ENCODE results near the gene DCLK3.

The DCLK3 gene

GRCh38 chr3:36705015-36705414 lies 59.3 kb downstream of the DCLK3 start:
- no peak for DNase-seq

- DNase-seq = no peak
Measured at GRCh38 chr3:36704280-36704679, 60.1 kb downstream of the DCLK3 start.

- no peak for DNase-seq
Measured at GRCh38 chr3:36701249-36701572, 63.1 kb downstream of the DCLK3 start.

GRCh38 chr3:36700537-36701248 lies 63.7 kb downstream of the DCLK3 start:
- DNase-seq = peak; percentile 65

- no peak for DNase-seq
Measured at GRCh38 chr3:36698314-36698713, 66.0 kb downstream of the DCLK3 start.

GRCh38 chr3:36697229-36698001 lies 66.9 kb downstream of the DCLK3 start:
- DNase-seq = no peak

GRCh38 chr3:36696799-36697198 lies 67.6 kb downstream of the DCLK3 start:
- DNase-seq = no peak

- no peak for DNase-seq
Measured at GRCh38 chr3:36695769-36696137, 68.6 kb downstream of the DCLK3 start.

- DNase-seq = no peak
Measured at GRCh38 chr3:36695113-36695768, 69.1 kb downstream of the DCLK3 start.

- no peak for DNase-seq
Measured at GRCh38 chr3:36693670-36694069, 70.7 kb downstream of the DCLK3 start.

GRCh38 chr3:36689560-36689959 lies 74.8 kb downstream of the DCLK3 start:
- no peak for DNase-seq

GRCh38 chr3:36688815-36689214 lies 75.5 kb downstream of the DCLK3 start:
- DNase-seq = no peak

GRCh38 chr3:36686516-36686915 lies 77.8 kb downstream of the DCLK3 start:
- no peak for DNase-seq

- DNase-seq = no peak
Measured at GRCh38 chr3:36681867-36682266, 82.5 kb downstream of the DCLK3 start.

- DNase-seq = no peak
Measured at GRCh38 chr3:36680952-36681351, 83.4 kb downstream of the DCLK3 start.

- no peak for DNase-seq
Measured at GRCh38 chr3:36679384-36680200, 84.8 kb downstream of the DCLK3 start.

- no peak for DNase-seq
Measured at GRCh38 chr3:36678216-36679013, 85.9 kb downstream of the DCLK3 start.

GRCh38 chr3:36677331-36678007 lies 86.9 kb downstream of the DCLK3 start:
- no peak for DNase-seq

GRCh38 chr3:36674816-36675215 lies 89.5 kb downstream of the DCLK3 start:
- DNase-seq = no peak

- no peak for DNase-seq
Measured at GRCh38 chr3:36669764-36670163, 94.6 kb downstream of the DCLK3 start.

GRCh38 chr3:36666166-36666565 lies 98.2 kb downstream of the DCLK3 start:
- DNase-seq = no peak
